Endometrial microvascular endothelial cells (primary cell): ENCODE results near the gene RPRD1B. TPM values are rescaled to one million over a fixed set of nuclear protein-coding genes. Genes with fewer than 3 reads are reported as not detected.

Experiments used
- in situ Hi-C: cut with HindIII; loops from 2 replicates; pipeline ENCODE4 v1.10.0; 2017; ENCODE audit warnings: low sequenced_read_pairs, low pct_unique_long_range_greater_than_20kb; ENCODE audit errors: inconsistent ontology term
- total RNA-seq: library from RNA; depleted of rRNA; stranded (reverse); fragments of >200 nt; gene quantifications from one replicate; pipeline ENCODE4 v1.2.3, GENCODE V29; 2015; ENCODE audit errors: inconsistent ontology term

The RPRD1B gene
- total RNA-seq, 1 donor from 2014 or later = 13.1 TPM

DNA sequence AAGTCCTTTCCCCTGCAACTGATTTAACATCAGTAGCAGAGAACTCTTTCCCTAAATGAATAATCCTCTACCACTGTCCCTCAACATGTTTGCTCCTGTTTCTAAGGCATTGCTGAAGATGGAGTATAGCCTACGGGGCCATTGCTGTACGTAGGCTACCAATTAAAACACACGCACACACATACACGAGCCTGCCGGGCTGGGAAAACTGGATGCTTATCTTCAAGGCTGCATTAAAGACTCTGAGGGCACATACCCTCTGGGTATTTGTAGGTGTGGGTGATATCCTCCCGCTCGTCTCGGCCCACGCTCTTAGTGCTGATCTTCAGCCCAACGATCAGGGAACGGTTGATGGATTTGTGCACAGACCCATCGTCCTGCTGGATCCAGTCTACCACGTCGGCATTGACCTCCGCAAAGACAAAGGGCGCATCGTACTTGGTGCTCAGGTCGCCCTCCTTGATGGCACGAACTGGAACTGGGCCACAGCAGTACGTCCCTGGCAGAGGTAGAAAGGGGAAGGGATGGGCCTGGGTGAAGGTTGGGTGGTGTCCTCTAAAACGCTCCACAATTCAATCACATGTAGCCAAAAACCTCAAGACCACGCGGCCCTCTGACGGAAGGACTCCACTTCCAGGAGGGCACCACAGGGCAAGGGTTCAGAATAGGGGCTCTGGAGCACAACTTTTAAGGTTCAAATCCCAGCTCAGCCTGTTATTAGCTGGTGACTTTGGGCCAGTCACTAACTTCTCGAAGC is 105.8 kb downstream of the RPRD1B start:
- in situ Hi-C loops = no loop called here

DNA sequence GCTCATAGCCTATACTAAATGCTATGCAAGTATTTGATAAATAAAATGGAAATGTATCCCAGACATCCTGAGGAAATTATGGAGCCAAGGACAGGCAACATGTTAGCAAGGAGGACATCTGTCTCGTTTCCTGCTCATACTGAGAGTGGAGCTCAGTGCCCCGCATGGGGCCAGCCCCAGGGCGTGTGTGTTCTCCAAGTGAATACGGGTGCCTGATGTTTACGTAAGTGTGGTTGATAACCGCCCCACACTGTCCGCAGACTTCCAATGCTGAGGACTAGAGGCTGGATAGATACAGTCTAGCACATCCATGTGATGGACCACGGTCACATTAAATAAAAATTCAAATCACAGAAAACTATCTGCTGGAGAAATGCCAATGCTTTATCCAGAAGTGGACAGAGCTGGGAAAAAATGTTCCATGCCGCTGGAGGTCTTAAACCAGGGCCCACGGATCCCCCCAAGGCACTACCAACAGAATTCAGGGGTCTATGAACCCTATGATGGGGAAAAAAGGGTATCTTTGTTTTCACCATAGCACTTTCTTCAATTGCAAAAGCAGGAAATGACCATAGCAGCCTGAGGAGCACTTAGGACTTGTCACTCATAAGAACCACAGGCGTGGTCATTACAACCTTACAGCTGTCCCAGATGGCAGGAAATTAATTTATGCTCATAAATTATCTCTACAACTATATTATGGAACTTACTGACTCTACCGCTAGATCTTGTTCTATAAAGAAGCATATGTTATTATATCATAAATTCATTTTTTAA is 106.6 kb downstream of the RPRD1B start:
- in situ Hi-C loops = no loop called here

- in situ Hi-C loops = no loop called here
Measured at GRCh38 chr20:38141204-38141888, 107.8 kb downstream of the RPRD1B start.

Other genes with a start within 250 kb of the RPRD1B start
- 0.09 TPM for gene VSTM2L, start 130.6 kb upstream of the RPRD1B start, total RNA-seq
- gene TTI1, start 290 bp upstream of the RPRD1B start, total RNA-seq = 22.5 TPM
- 741 TPM for gene TGM2, start 131.5 kb downstream of the RPRD1B start, total RNA-seq
- gene KIAA1755, start 227.0 kb downstream of the RPRD1B start, total RNA-seq = 1.0 TPM